ENCODE measurements around the gene UNC79.

DNA sequence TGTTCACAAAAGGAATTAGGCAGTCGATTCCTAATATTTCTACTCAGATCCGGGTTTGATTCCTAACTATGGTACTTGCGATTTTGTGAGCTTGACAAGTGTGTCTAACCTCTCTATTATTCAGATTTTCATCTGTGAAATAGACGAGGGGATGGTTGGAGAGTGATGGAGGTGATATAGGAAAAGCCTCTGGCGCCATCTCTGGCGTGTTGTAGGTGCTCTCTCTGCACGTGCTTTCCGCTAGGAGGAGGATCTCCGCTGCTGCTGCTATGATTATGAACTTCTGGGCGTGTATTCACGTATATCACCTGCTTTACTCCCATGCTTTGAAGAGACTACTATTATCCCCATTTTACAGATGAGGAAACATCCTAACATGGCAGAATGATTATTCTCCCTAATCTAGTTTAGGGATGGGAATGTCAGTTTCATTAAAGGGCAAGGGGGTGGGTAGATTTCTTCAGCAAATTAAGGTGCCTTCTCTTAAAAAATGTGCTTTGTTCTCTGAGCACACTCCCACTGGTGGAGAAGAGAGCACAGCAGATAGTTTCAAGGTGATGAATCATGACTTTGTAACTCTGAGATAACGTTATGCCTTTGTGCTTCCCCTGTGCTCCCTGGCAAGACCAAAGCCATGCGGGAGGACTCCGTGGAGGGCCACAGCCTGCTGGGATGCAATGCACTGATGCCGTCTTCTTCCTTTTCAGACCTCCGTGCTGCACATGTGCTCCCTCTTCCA is 260.5 kb downstream of the UNC79 start:
- TF ChIP-seq POLR2AphosphoS5 (IDR thresholded peaks at IDR 0.05; ENCODE audit: low read depth, low read length): no peak
- no peak for TF ChIP-seq POLR2A (IDR thresholded peaks at IDR 0.05; ENCODE audit: low read depth, low read length)
